DND-41 (cell line): ENCODE data around the gene THRB.

Experiments
- EZH2 ChIP-seq: IDR thresholded peaks from 3 replicates; pipeline ENCODE4 v1.6.1; 2012; ENCODE audit warnings: borderline replicate concordance, low read depth, mild to moderate bottlenecking, moderate library complexity, low read length, inconsistent platforms; ENCODE audit not compliant: severe bottlenecking
- TF ChIP-seq, protein P1 (sequence below): IDR thresholded peaks from 2 replicates; pipeline ENCODE4 v1.5.1; 2012; ENCODE audit warnings: borderline replicate concordance, low read length, moderate library complexity, mild to moderate bottlenecking; ENCODE audit not compliant: poor library complexity, severe bottlenecking; ENCODE audit errors: extremely low read depth

- no peak for TF ChIP-seq EZH2
- TF ChIP-seq, protein P1, sequence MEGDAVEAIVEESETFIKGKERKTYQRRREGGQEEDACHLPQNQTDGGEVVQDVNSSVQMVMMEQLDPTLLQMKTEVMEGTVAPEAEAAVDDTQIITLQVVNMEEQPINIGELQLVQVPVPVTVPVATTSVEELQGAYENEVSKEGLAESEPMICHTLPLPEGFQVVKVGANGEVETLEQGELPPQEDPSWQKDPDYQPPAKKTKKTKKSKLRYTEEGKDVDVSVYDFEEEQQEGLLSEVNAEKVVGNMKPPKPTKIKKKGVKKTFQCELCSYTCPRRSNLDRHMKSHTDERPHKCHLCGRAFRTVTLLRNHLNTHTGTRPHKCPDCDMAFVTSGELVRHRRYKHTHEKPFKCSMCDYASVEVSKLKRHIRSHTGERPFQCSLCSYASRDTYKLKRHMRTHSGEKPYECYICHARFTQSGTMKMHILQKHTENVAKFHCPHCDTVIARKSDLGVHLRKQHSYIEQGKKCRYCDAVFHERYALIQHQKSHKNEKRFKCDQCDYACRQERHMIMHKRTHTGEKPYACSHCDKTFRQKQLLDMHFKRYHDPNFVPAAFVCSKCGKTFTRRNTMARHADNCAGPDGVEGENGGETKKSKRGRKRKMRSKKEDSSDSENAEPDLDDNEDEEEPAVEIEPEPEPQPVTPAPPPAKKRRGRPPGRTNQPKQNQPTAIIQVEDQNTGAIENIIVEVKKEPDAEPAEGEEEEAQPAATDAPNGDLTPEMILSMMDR: no peak
Measured at GRCh38 chr3:24506966-24507775, 12.5 kb upstream of the THRB start.
